ENCODE results near the gene BORCS5.

Gene BORCS5

GRCh38 chr12:12378616-12379015 lies 21.7 kb downstream of the BORCS5 start:
- Histone ChIP-seq H3K36me3 (ENCODE audit: insufficient read depth, low read length) (no peaks in the 10 kb centered on the region), H4K20me1 (ENCODE audit: insufficient read depth, low read length, poor library complexity, severe bottlenecking) (no peaks in the 10 kb centered on the region), H3K9me3 (ENCODE audit: insufficient read depth, low read depth, low read length) (no peaks in the 10 kb centered on the region), H3K9ac (ENCODE audit: low read depth, low read length, poor library complexity, severe bottlenecking) (no peak overlapping the region), H3K4me3 (ENCODE audit: low read length, poor library complexity, severe bottlenecking) (no peak overlapping the region), H3K79me2 (ENCODE audit: insufficient read depth, low read length) (no peaks in the 10 kb centered on the region), H3K4me2 (ENCODE audit: low read depth, low read length, poor library complexity, severe bottlenecking) (no peak overlapping the region), H3F3A (ENCODE audit: low read depth) (no peaks in the 10 kb centered on the region), H3K9me2 (replicated peaks; ENCODE audit: low read depth, low read length) (no peaks in the 10 kb centered on the region), H3K4me1 (ENCODE audit: insufficient read depth, low read length, poor library complexity, severe bottlenecking) (peaks cover 10% of the 10 kb centered on the region), H3K27me3 (ENCODE audit: insufficient read depth, low read length, poor library complexity, severe bottlenecking) (no peaks in the 10 kb centered on the region), H2AFZ (ENCODE audit: low read length) (no peak overlapping the region)
- TF ChIP-seq CTCF (conservative IDR thresholded peaks at IDR 0.05; ENCODE audit: low read length) (no peak), EZH2phosphoT487 (IDR thresholded peaks at IDR 0.05; ENCODE audit: borderline replicate concordance) (no peak)

- H3F3A ChIP-seq (ENCODE audit: low read depth) = no peaks in the 10 kb centered on the region
- no peak for TF ChIP-seq EZH2phosphoT487 (IDR thresholded peaks at IDR 0.05; ENCODE audit: borderline replicate concordance)
- no peak for TF ChIP-seq CTCF (conservative IDR thresholded peaks at IDR 0.05; ENCODE audit: low read length)
- H3K27me3 ChIP-seq (ENCODE audit: insufficient read depth, low read length, poor library complexity, severe bottlenecking) = no peaks in the 10 kb centered on the region
- no peaks in the 10 kb centered on the region for H3K9me2 ChIP-seq (replicated peaks; ENCODE audit: low read depth, low read length)
- H2AFZ ChIP-seq (ENCODE audit: low read length) = no peak overlapping the region
- no peak overlapping the region for H3K4me3 ChIP-seq (ENCODE audit: low read length, poor library complexity, severe bottlenecking)
- H3K79me2 ChIP-seq (ENCODE audit: insufficient read depth, low read length) = no peaks in the 10 kb centered on the region
- no peak overlapping the region for H3K9ac ChIP-seq (ENCODE audit: low read depth, low read length, poor library complexity, severe bottlenecking)
- H3K36me3 ChIP-seq (ENCODE audit: insufficient read depth, low read length) = no peaks in the 10 kb centered on the region
- H4K20me1 ChIP-seq (ENCODE audit: insufficient read depth, low read length, poor library complexity, severe bottlenecking) = no peaks in the 10 kb centered on the region
- H3K4me1 ChIP-seq (ENCODE audit: insufficient read depth, low read length, poor library complexity, severe bottlenecking) = peaks cover 11% of the 10 kb centered on the region
- H3K9me3 ChIP-seq (ENCODE audit: insufficient read depth, low read depth, low read length) = no peaks in the 10 kb centered on the region
- no peak overlapping the region for H3K4me2 ChIP-seq (ENCODE audit: low read depth, low read length, poor library complexity, severe bottlenecking)
Measured at GRCh38 chr12:12379831-12380730, 23.2 kb downstream of the BORCS5 start.

- Histone ChIP-seq H3K4me2 (ENCODE audit: low read depth, low read length, poor library complexity, severe bottlenecking) (no peak overlapping the region), H3K9me2 (replicated peaks; ENCODE audit: low read depth, low read length) (no peaks in the 10 kb centered on the region), H3K36me3 (ENCODE audit: insufficient read depth, low read length) (no peaks in the 10 kb centered on the region), H3K27me3 (ENCODE audit: insufficient read depth, low read length, poor library complexity, severe bottlenecking) (no peaks in the 10 kb centered on the region), H3K79me2 (ENCODE audit: insufficient read depth, low read length) (no peaks in the 10 kb centered on the region), H3K4me1 (ENCODE audit: insufficient read depth, low read length, poor library complexity, severe bottlenecking) (peaks cover 15% of the 10 kb centered on the region), H4K20me1 (ENCODE audit: insufficient read depth, low read length, poor library complexity, severe bottlenecking) (no peaks in the 10 kb centered on the region), H2AFZ (ENCODE audit: low read length) (no peak overlapping the region), H3F3A (ENCODE audit: low read depth) (no peaks in the 10 kb centered on the region), H3K4me3 (ENCODE audit: low read length, poor library complexity, severe bottlenecking) (no peak overlapping the region), H3K9me3 (ENCODE audit: insufficient read depth, low read depth, low read length) (no peaks in the 10 kb centered on the region), H3K9ac (ENCODE audit: low read depth, low read length, poor library complexity, severe bottlenecking) (no peak overlapping the region)
- TF ChIP-seq EZH2phosphoT487 (IDR thresholded peaks at IDR 0.05; ENCODE audit: borderline replicate concordance) = no peak
- TF ChIP-seq CTCF (conservative IDR thresholded peaks at IDR 0.05; ENCODE audit: low read length) = no peak
Measured at GRCh38 chr12:12380949-12381593, 24.2 kb downstream of the BORCS5 start.

All from Loucy (cell line).